Measurements from ENCODE around the gene DNAJC15. TPM values are rescaled to one million over a fixed set of nuclear protein-coding genes. Genes with fewer than 3 reads are reported as not detected.

DNAJC15 gene
- total RNA-seq, 2 donors from 2014 or later = 1.4 to 8.2 TPM

DNA sequence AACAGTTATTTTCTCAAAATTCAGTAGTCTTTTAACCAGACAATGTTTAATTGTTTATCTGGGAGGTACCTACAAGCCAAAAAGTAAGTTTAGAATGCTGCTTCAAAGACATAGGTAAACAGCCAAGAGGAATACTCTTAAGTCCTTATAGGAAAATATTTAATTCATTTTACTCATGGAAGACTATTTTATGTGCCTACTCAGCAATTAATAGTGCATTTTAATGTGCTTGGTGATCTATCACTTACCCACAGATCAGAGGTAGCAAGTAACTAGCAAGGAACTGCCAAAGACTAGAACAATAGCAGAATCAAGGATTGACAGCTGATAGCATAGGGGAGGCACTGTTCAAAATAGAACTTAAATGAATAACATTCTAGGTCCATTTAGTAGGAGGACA is 60.4 kb downstream of the DNAJC15 start:
- TF ChIP-seq POLR2A (IDR thresholded peaks at IDR 0.05) = no peak
- TF ChIP-seq POLR2AphosphoS5 (IDR thresholded peaks at IDR 0.05) = no peak
- TF ChIP-seq CTCF (IDR thresholded peaks at IDR 0.05) = no peak
- intact Hi-C loops (cut with DNase I) = loop anchor here (5.0 to 10.0 kb wide), 2 partner anchors 719 to 791 kb away; partner anchors contain the start of genes CCDC122 and LACC1

GRCh38 chr13:43085545-43085944 is 62.2 kb downstream of the DNAJC15 start:
- H3K4me3 ChIP-seq = no peak overlapping the region
- no peaks in the 10 kb centered on the region for H3K4me1 ChIP-seq (replicated peaks)
- no peak for DNase-seq (ENCODE audit: low spot score)
- no peaks in the 10 kb centered on the region for H3K9me3 ChIP-seq
- H3K36me3 ChIP-seq = no peaks in the 10 kb centered on the region
- H3K27ac ChIP-seq = no peak overlapping the region
- no peaks in the 10 kb centered on the region for H3K27me3 ChIP-seq (replicated peaks; ENCODE audit: insufficient read depth)
- no peak for TF ChIP-seq POLR2A (IDR thresholded peaks at IDR 0.05)
- TF ChIP-seq CTCF (IDR thresholded peaks at IDR 0.05) = peak; percentile 61 to 77 (median 71)
- no peak for TF ChIP-seq POLR2AphosphoS5 (IDR thresholded peaks at IDR 0.05)
- WGBS = 93% methylated on average over 1 of the region's 1 CpG
- intact Hi-C loops (cut with DNase I) = loop anchor here (5.0 to 10.0 kb wide), 2 partner anchors 702 to 789 kb away; partner anchors contain the start of genes CCDC122, ENOX1 and LACC1

More for the DNA sequence above, 60.4 kb downstream of the DNAJC15 start:
- Histone ChIP-seq H3K27me3 (replicated peaks; ENCODE audit: insufficient read depth) (no peaks in the 10 kb centered on the region), H3K36me3 (no peaks in the 10 kb centered on the region), H3K4me3 (no peak overlapping the region), H3K27ac (no peak overlapping the region), H3K9me3 (no peaks in the 10 kb centered on the region), H3K4me1 (replicated peaks) (no peaks in the 10 kb centered on the region)
- no peak for DNase-seq (ENCODE audit: low spot score)

- intact Hi-C loops (cut with DNase I) = loop anchor here (5.0 to 10.0 kb wide), 2 partner anchors 701 to 789 kb away; partner anchors contain the start of genes CCDC122, ENOX1 and LACC1
- Histone ChIP-seq H3K36me3 (no peaks in the 10 kb centered on the region), H3K27ac (no peak overlapping the region), H3K9me3 (no peaks in the 10 kb centered on the region), H3K27me3 (replicated peaks; ENCODE audit: insufficient read depth) (no peaks in the 10 kb centered on the region), H3K4me3 (no peak overlapping the region), H3K4me1 (replicated peaks) (no peaks in the 10 kb centered on the region)
- no peak for DNase-seq (ENCODE audit: low spot score)
- TF ChIP-seq POLR2A (IDR thresholded peaks at IDR 0.05) (no peak), POLR2AphosphoS5 (IDR thresholded peaks at IDR 0.05) (no peak), CTCF (IDR thresholded peaks at IDR 0.05) (no peak)
These were observed 62.8 kb downstream of the DNAJC15 start for GRCh38 chr13:43086181-43086580.

GRCh38 chr13:43088093-43088511 is 64.7 kb downstream of the DNAJC15 start:
- no peaks in the 10 kb centered on the region for H3K9me3 ChIP-seq
- no peaks in the 10 kb centered on the region for H3K4me1 ChIP-seq (replicated peaks)
- intact Hi-C loops (cut with DNase I) = loop anchor here (5.0 to 10.0 kb wide), 2 partner anchors 699 to 787 kb away; partner anchors contain the start of genes CCDC122, ENOX1 and LACC1
- peak overlapping the region; percentile 19 to 23 for H3K4me3 ChIP-seq
- no peak for TF ChIP-seq POLR2A (IDR thresholded peaks at IDR 0.05)
- TF ChIP-seq POLR2AphosphoS5 (IDR thresholded peaks at IDR 0.05) = peak; percentile 54
- TF ChIP-seq CTCF (IDR thresholded peaks at IDR 0.05) = no peak
- peak overlapping the region; percentile 51 to 71 for H3K27ac ChIP-seq
- H3K36me3 ChIP-seq = no peaks in the 10 kb centered on the region
- H3K27me3 ChIP-seq (replicated peaks; ENCODE audit: insufficient read depth) = no peaks in the 10 kb centered on the region
- 25% methylated on average over 4 of the region's 4 CpGs for WGBS
- DNase-seq (ENCODE audit: low spot score) = peak; percentile 11

GRCh38 chr13:43089912-43090498 is 66.6 kb downstream of the DNAJC15 start:
- WGBS = 93% methylated on average over 1 of the region's 1 CpG
- Histone ChIP-seq H3K4me1 (replicated peaks) (no peaks in the 10 kb centered on the region), H3K36me3 (no peaks in the 10 kb centered on the region), H3K27me3 (replicated peaks; ENCODE audit: insufficient read depth) (no peaks in the 10 kb centered on the region), H3K27ac (no peak overlapping the region), H3K9me3 (no peaks in the 10 kb centered on the region), H3K4me3 (no peak overlapping the region)
- no peak for DNase-seq (ENCODE audit: low spot score)
- no peak for TF ChIP-seq POLR2AphosphoS5 (IDR thresholded peaks at IDR 0.05)
- no peak for TF ChIP-seq CTCF (IDR thresholded peaks at IDR 0.05)
- TF ChIP-seq POLR2A (IDR thresholded peaks at IDR 0.05) = no peak
- intact Hi-C loops (cut with DNase I) = loop anchor here (5.0 to 10.0 kb wide), 2 partner anchors 697 to 785 kb away; partner anchors contain the start of genes CCDC122, ENOX1 and LACC1
